Skeletal muscle tissue (tissue), 4 donors: ENCODE results near the gene SIRPG. TPM values are rescaled to one million over a fixed set of nuclear protein-coding genes. Genes with fewer than 3 reads are reported as not detected.
"Not testable (repeated sequence)": the region's sequence is repeated elsewhere in the genome, so short reads cannot be mapped to it uniquely, and the experiment has no call there.

Experiments used
- H3K27ac ChIP-seq: one replicate; pipeline ENCODE4 v1.7.0; 2013; ENCODE audit warnings: mild to moderate bottlenecking, low read depth, low read length, inconsistent platforms
- H3K27me3 ChIP-seq, 3 donors: one replicate each; pipeline ENCODE4 v1.7.0; 2013; ENCODE audit warnings: low read length in 3 of 3; ENCODE audit not compliant: control insufficient read depth in 3 of 3, insufficient read depth in 3 of 3
- H3K36me3 ChIP-seq, 3 donors: one replicate each; pipeline ENCODE4 v1.7.0; 2013; ENCODE audit warnings: low read length in 3 of 3; ENCODE audit not compliant: control insufficient read depth in 3 of 3, insufficient read depth in 3 of 3
- H3K4me1 ChIP-seq, 3 donors: one replicate each; pipeline ENCODE4 v1.7.0; 2013; ENCODE audit warnings: low read length in 3 of 3, mild to moderate bottlenecking in 3 of 3; ENCODE audit not compliant: control insufficient read depth in 3 of 3, insufficient read depth in 3 of 3
- H3K4me3 ChIP-seq, 3 donors: one replicate each; pipeline ENCODE4 v1.7.0; 2013; ENCODE audit warnings: low read length in 3 of 3
- H3K9ac ChIP-seq, 3 donors: one replicate each; pipeline ENCODE4 v1.7.0; 2013; ENCODE audit warnings: low read length in 3 of 3, mild to moderate bottlenecking in 3 of 3, moderate library complexity in 2 of 3, low read depth in 1 of 3
- H3K9me3 ChIP-seq, 3 donors: one replicate each; pipeline ENCODE4 v1.7.0; 2013; ENCODE audit warnings: low read length in 3 of 3; ENCODE audit not compliant: control insufficient read depth in 3 of 3
- total RNA-seq: library from RNA; depleted of rRNA; stranded (reverse); fragments of >200 nt; gene quantifications from one replicate; pipeline ENCODE4 v1.2.3, GENCODE V29; 2014
- donor health status: Osteomylitis.

Gene SIRPG
- under 0.01 TPM for total RNA-seq

DNA sequence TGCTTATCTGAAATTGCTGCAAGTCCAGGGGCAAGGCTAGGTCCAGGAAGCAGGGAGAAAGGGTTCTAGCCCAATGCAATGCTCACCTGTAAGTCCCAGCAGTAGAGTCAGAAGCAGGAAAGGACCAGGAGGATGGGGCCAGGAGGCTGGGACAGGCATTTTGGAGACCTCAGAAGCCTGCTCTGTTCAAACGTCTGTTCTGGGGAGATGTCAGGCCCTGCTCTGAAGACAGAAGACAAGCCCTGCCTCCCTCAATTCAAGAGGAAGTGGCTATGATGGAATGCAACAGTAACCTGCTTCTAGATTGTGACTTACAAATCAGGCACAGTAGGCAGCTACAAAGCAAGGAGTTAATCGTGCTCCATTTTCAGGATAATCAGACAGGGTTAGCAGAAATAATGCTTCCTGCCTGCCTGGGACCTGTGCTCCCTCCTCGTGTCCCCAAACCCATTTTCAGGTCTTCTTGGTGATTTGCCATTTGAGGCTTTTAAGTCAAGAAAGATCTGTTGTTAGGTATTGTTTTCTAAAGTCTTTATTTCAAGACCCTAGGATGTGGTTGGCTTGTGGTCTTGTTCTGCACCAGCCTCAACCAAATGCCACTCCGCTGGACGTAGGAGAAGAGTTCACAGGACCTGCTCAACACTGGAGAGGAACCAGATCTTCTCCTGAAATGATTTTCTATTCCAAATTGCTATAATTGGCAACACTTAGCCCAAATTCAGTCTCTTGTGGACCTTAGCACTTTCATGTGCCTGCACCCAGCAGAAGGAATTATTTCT is at the start of gene SIRPG:
Gene SIRPG (minus strand): TSS at position 224 of the 779 bp plus-strand sequence. CDS start 65 bp downstream, at position 159.
- no peak within 1 kb of the TSS for H3K27ac ChIP-seq
- H3K9ac ChIP-seq = no peak within 1 kb of the TSS
- H3K9me3 ChIP-seq = no peaks in the 10 kb centered on the region
- H3K4me3 ChIP-seq = no peak within 1 kb of the TSS
- H3K36me3 ChIP-seq = no peaks in the 10 kb centered on the region
- no peaks in the 10 kb centered on the region for H3K4me1 ChIP-seq
- peaks cover 0 to 3% (median 0%) of the 10 kb centered on the region in 3 donors for H3K27me3 ChIP-seq

DNA sequence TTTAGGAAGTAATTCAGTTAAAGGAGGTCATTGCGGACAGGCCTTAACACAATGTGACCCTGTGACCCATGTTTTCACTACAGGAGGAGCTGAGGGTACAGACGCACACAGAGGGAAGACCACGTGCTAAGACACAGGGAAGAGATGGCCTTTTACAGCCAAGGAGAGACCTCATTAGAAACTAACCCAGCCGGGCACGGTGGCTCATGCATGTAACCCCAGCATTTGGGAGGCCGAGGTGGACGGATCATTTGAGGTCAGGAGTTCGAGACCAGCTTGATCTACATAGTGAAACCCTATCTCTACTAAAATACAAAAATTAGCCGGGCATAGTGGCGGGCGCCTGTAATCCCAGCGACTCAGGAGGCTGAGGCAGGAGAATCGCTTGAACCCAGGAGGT is 49.3 kb upstream of the SIRPG start:
- H3K36me3 ChIP-seq, H3K27ac ChIP-seq, H3K4me1 ChIP-seq, H3K9ac ChIP-seq, H3K27me3 ChIP-seq, H3K4me3 ChIP-seq, H3K9me3 ChIP-seq: not testable (repeated sequence)

DNA sequence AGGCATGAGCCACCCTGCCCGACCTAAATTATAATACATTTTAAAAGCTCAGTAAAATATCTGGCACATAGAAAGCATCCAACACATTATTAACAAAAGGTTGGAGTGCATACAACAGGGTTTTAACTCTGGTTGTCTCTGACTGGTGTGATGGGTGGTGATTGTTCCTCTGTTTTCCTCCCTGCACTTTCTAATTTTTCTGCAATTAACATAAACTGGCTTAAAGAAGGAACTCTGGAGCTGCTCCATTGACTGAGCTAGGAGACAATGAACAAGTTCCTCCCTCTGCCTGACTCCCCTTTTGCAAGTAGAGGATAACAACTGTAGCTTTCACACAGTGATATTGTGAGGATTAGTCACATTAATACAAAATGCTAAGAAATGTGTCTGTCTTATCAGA is 48.5 kb upstream of the SIRPG start:
- Histone ChIP-seq H3K36me3 (no peaks in the 10 kb centered on the region), H3K27ac (no peak overlapping the region), H3K4me3 (no peak overlapping the region), H3K9ac (no peak overlapping the region), H3K4me1 (no peaks in the 10 kb centered on the region), H3K9me3 (no peaks in the 10 kb centered on the region), H3K27me3 (peaks cover 0 to 10% (median 0%) of the 10 kb centered on the region in 3 donors)

DNA sequence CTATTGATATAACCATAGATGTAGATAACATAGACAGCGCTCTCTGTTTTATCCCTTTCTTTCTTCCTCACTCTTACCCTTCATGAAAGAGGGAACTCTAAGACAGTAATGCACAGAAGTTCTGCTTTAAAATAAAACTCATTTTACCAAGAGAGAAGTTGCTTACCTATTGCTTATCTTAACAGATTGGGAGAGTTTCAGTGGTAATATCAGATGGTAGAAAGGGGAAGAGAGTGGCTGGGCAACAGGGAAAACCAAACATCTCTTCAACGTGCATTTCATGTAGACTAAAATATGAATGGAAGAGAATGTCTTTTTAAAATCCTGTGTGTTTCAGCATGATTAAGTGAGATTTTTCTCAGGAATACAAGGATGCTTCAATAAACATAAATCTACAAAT is 45.3 kb upstream of the SIRPG start:
- Histone ChIP-seq H3K36me3 (no peaks in the 10 kb centered on the region), H3K4me3 (no peak overlapping the region), H3K9me3 (no peaks in the 10 kb centered on the region), H3K4me1 (no peaks in the 10 kb centered on the region), H3K9ac (no peak overlapping the region), H3K27me3 (peaks cover 0 to 3% (median 0%) of the 10 kb centered on the region in 3 donors), H3K27ac (no peak overlapping the region)

DNA sequence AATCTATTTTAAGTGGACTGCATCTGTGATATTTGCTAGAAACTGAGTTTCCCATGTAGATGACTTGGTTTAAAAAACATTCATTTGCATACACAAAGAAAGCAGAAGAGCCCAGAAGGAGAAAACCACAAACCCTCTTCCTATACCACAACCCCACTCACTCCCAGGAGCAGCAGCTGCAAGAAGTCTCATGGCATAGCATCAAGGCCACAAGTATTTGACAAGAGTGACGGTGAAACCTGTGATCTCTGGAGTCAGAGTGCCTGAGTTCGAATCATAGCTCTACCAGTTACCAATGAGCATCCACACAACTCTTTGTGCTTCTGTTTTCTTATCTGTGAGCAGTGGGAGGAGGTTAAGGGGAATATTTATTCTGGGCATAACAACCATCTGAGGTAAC is 44.7 kb upstream of the SIRPG start:
- Histone ChIP-seq H3K4me1 (no peaks in the 10 kb centered on the region), H3K4me3 (no peak overlapping the region), H3K9me3 (no peaks in the 10 kb centered on the region), H3K27me3 (peaks cover 0 to 1% (median 0%) of the 10 kb centered on the region in 3 donors), H3K27ac (no peak overlapping the region), H3K36me3 (no peaks in the 10 kb centered on the region), H3K9ac (no peak overlapping the region)

DNA sequence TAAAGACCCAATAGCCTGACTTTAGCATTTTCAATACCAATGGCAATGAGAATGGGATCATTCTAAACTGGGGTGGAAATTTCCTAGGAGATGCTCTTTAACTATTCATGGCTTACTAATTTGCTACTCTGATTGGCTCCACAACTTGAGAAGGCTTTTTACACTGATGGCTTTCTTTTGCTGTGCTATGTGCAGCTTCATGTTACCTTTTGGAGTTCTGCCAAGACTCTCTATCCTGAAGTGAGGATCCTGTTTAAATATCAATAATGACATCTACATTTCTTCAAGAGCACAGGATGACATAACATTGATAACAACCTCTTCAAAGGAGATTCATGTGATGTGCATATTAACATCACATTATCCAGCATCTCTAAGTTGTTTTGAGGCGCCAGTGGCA is 43.4 kb upstream of the SIRPG start:
- Histone ChIP-seq H3K4me1 (no peaks in the 10 kb centered on the region), H3K36me3 (no peaks in the 10 kb centered on the region), H3K4me3 (no peak overlapping the region), H3K9me3 (no peaks in the 10 kb centered on the region), H3K9ac (no peak overlapping the region), H3K27ac (no peak overlapping the region), H3K27me3 (peaks cover 0 to 4% (median 0%) of the 10 kb centered on the region in 3 donors)

DNA sequence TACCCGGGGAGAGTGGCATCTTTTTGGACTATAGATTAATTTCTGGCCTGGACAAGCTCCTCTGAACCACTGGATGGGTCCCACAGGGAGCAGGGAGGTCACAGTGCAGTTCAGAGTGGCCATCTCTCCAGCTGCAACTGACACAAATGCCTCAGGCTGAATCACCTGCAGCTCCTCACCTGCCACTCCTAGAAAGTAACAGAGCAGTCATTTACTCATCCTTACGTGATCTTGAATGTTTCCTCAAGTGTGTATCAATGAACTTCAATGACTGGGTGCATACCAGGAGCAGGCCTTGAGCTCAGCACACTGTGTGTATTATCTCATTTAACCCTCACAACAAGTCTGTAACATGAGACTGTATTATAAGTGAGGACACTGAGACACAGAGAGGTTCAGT is 40.0 kb upstream of the SIRPG start:
- Histone ChIP-seq H3K27ac (no peak overlapping the region), H3K27me3 (peaks cover 0 to 8% (median 0%) of the 10 kb centered on the region in 3 donors), H3K9me3 (no peaks in the 10 kb centered on the region), H3K4me3 (no peak overlapping the region), H3K9ac (no peak overlapping the region), H3K36me3 (no peaks in the 10 kb centered on the region), H3K4me1 (no peaks in the 10 kb centered on the region)

DNA sequence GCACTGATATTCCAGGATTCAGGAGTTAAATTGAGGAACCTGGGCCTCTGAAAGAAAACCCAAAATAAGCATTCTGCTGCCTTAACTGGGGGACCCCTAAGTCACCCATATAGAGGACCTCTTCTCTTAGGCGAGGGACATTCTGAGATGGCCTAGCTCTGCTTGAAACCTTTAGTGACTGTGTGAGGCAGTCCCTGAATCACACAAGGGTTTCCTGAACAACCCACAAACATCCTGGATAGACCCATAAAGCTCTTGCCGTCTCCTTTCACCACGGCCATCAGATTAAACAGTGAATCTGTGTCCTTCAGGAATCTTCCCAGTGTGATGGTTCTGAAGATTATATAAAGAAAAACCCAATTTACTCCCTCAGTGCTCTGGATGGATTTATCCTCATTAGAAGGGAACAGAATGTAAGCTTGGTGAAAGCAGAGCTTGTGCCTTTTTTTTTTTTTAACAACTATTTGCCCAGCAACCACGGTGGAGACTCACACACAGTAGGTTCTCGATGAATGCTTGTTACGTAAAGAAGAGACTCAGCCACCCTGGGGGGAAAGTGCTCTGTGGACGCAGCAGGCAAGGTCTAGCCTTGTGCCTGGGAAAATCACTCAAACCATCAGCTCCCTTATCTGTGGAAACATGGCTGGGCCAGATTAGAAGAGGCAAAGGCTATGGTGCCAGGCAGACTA is 39.1 kb upstream of the SIRPG start:
- no peak overlapping the region for H3K4me3 ChIP-seq
- no peaks in the 10 kb centered on the region for H3K9me3 ChIP-seq
- H3K9ac ChIP-seq = no peak overlapping the region
- peaks cover 0 to 8% (median 0%) of the 10 kb centered on the region in 3 donors for H3K27me3 ChIP-seq
- H3K27ac ChIP-seq = no peak overlapping the region
- no peaks in the 10 kb centered on the region for H3K36me3 ChIP-seq
- H3K4me1 ChIP-seq = no peaks in the 10 kb centered on the region

DNA sequence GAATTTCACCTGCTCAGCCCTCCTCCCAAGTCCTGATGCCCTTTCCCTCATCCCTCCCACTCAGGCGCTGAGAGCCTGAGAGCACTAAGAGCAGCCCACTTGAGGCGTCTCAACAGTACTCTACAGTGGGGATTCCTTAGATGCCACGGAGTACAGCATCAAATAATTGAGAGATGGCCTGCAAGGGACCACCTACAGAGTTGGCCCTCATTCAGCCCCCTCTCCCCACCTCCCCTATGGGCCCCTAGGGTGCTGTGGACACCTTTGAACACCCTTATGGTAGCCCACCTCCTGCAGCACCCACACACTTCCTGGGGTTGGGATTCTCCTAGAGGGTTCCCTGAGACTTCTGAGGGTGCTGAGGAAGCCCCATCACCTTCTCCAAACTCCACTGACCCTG is 37.1 kb upstream of the SIRPG start:
- Histone ChIP-seq H3K36me3 (no peaks in the 10 kb centered on the region), H3K4me1 (no peaks in the 10 kb centered on the region), H3K27me3 (peaks cover 0 to 13% (median 0%) of the 10 kb centered on the region in 3 donors), H3K9ac (no peak overlapping the region), H3K4me3 (no peak overlapping the region), H3K27ac (no peak overlapping the region), H3K9me3 (no peaks in the 10 kb centered on the region)

DNA sequence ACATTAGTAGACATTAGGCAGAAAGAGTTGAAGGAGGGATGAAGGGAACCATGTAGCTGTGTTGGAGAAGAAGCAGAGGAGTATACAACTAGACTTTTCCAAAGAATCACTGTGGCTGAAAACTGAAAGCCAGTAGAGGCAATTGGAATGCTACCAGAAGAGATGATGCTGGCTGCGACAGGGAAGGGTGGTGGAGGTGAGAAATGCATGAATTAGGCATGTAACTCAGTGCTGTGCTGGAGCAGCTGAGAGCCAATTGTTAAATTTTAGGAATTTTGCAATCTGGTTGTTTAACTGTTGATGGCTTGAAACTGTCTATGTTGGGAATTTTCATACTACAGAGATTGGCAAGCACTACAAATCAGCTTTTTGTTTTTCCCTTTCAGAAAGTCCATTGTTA is 35.8 kb upstream of the SIRPG start:
- Histone ChIP-seq H3K9ac (no peak overlapping the region), H3K27ac (no peak overlapping the region), H3K27me3 (peaks cover 0 to 13% (median 0%) of the 10 kb centered on the region in 3 donors), H3K4me3 (no peak overlapping the region), H3K36me3 (no peaks in the 10 kb centered on the region), H3K4me1 (no peaks in the 10 kb centered on the region), H3K9me3 (no peaks in the 10 kb centered on the region)
